GM23338 (cell line): ENCODE results near the gene CARD9. TPM values are rescaled to one million over a fixed set of nuclear protein-coding genes. Genes with fewer than 3 reads are reported as not detected.

Experiments used
- ATAC-seq: fragments of 200-7000 bp; cut with Tn5 transposase; 3 replicates; pipeline ENCODE4 v1.9.1; 2020
- DNase-seq: peaks from one replicate; pipeline ENCODE4 v3.0.0-alpha.2; 2015; ENCODE audit warnings: low spot score
- H2AFZ ChIP-seq: fragments of 200-600 bp; sonication (generic); 2 replicates; pipeline ENCODE4 v1.8.0; 2016; ENCODE audit warnings: antibody characterized with exemption, mild to moderate bottlenecking, moderate library complexity
- H3F3A ChIP-seq: fragments of 200-600 bp; sonication (generic); replicated peaks from 2 replicates; pipeline ENCODE4 v1.8.0; 2017; ENCODE audit warnings: antibody characterized with exemption, mixed run types, low read depth
- H3K27ac ChIP-seq: fragments of 200-600 bp; sonication (generic); 2 replicates; pipeline ENCODE4 v1.6.1; 2016; ENCODE audit warnings: low read depth
- H3K27me3 ChIP-seq: fragments of 200-600 bp; sonication (generic); 2 replicates; pipeline ENCODE4 v1.8.0; 2016; ENCODE audit warnings: mild to moderate bottlenecking, mixed run types, moderate library complexity; ENCODE audit not compliant: insufficient read depth
- H3K36me3 ChIP-seq: fragments of 200-600 bp; sonication (generic); 2 replicates; pipeline ENCODE4 v1.8.0; 2016; ENCODE audit warnings: mild to moderate bottlenecking; ENCODE audit not compliant: insufficient read depth
- H3K4me1 ChIP-seq: fragments of 200-600 bp; sonication (generic); 2 replicates; pipeline ENCODE4 v1.8.0; 2016; ENCODE audit warnings: mild to moderate bottlenecking, moderate library complexity; ENCODE audit not compliant: insufficient read depth
- H3K4me2 ChIP-seq: fragments of 200-600 bp; sonication (generic); 2 replicates; pipeline ENCODE4 v1.7.1; 2017; ENCODE audit warnings: mixed run types
- H3K4me3 ChIP-seq: fragments of 200-600 bp; sonication (generic); 2 replicates; pipeline ENCODE4 v1.6.1; 2016; ENCODE audit warnings: mixed run types
- H3K79me2 ChIP-seq: fragments of 200-600 bp; sonication (generic); replicated peaks from 2 replicates; pipeline ENCODE4 v1.8.0; 2017; ENCODE audit warnings: mild to moderate bottlenecking; ENCODE audit not compliant: insufficient read depth
- H3K9me2 ChIP-seq: fragments of 200-600 bp; sonication (generic); 2 replicates; pipeline ENCODE4 v1.8.0; 2017; ENCODE audit not compliant: insufficient read depth
- H4K20me1 ChIP-seq: fragments of 200-600 bp; sonication (generic); replicated peaks from 2 replicates; pipeline ENCODE4 v1.8.0; 2017; ENCODE audit warnings: mild to moderate bottlenecking; ENCODE audit not compliant: insufficient read depth
- H3K27ac Mint-ChIP-seq: 2 replicates; pipeline ENCODE4 v1.8.0; 2020; ENCODE audit warnings: inconsistent platforms, mild to moderate bottlenecking, moderate library complexity, mixed read lengths
- H3K27me3 Mint-ChIP-seq: 3 replicates; pipeline ENCODE4 v1.8.0; 2022; ENCODE audit warnings: low read depth, mild to moderate bottlenecking, moderate library complexity, mixed read lengths, inconsistent platforms; ENCODE audit not compliant: insufficient read depth, poor library complexity
- H3K36me3 Mint-ChIP-seq: 3 replicates; pipeline ENCODE4 v1.8.0; 2021; ENCODE audit warnings: low read depth, mild to moderate bottlenecking, inconsistent platforms, moderate library complexity, mixed read lengths
- H3K4me1 Mint-ChIP-seq: 3 replicates; pipeline ENCODE4 v1.8.0; 2020; ENCODE audit warnings: mild to moderate bottlenecking, inconsistent platforms, mixed read lengths
- H3K4me3 Mint-ChIP-seq: 3 replicates; pipeline ENCODE4 v1.8.0; 2021; ENCODE audit warnings: moderate library complexity, mild to moderate bottlenecking, inconsistent platforms, mixed read lengths
- H3K9me3 Mint-ChIP-seq: 3 replicates; pipeline ENCODE4 v1.8.0; 2020; ENCODE audit warnings: moderate library complexity, mild to moderate bottlenecking, inconsistent platforms, mixed read lengths
- CREB1 ChIP-seq: fragments of 250-450 bp; sonication (Bioruptor Pico); IDR thresholded peaks from 2 replicates; pipeline ENCODE4 v1.5.0; 2020; ENCODE audit warnings: low read depth, mild to moderate bottlenecking, moderate library complexity
- ETS1 ChIP-seq: IDR thresholded peaks from 2 replicates; pipeline ENCODE4 v1.6.1; 2016; ENCODE audit warnings: antibody characterized with exemption
- EZH2 ChIP-seq: fragments of 200-600 bp; sonication (generic); IDR thresholded peaks from one replicate; pipeline ENCODE4 v1.8.0; 2017; ENCODE audit warnings: antibody characterized with exemption, mild to moderate bottlenecking, low read depth; ENCODE audit not compliant: unreplicated experiment
- EZH2phosphoT487 ChIP-seq: fragments of 200-600 bp; sonication (generic); IDR thresholded peaks from one replicate; pipeline ENCODE4 v1.8.1; 2018; ENCODE audit warnings: antibody characterized with exemption; ENCODE audit not compliant: unreplicated experiment
- ZNF114 ChIP-seq: fragments of 250-450 bp; sonication (Bioruptor Pico); IDR thresholded peaks from 2 replicates; pipeline ENCODE4 v1.5.0; 2020; ENCODE audit warnings: mild to moderate bottlenecking, moderate library complexity
- ZNF331 ChIP-seq: fragments of 250-450 bp; sonication (Bioruptor Pico); IDR thresholded peaks from 2 replicates; pipeline ENCODE4 v1.5.0; 2020; ENCODE audit warnings: low read depth, mild to moderate bottlenecking, moderate library complexity
- polyA plus RNA-seq: library from polyadenylated mRNA; unstranded; fragments of >200 nt; fragmentation: Nextera tagmentation; extraction: Ambion mirVana; gene quantifications from 2 replicates; pipeline ENCODE4 v1.2.1, GENCODE V29; 2016
- total RNA-seq: library from RNA; depleted of rRNA; stranded (reverse); fragments of >200 nt; shearing (Covaris generic); gene quantifications from 2 replicates; pipeline ENCODE4 v1.2.3, GENCODE V29; 2014
- TF ChIP-seq, protein P1 (sequence below): fragments of 250-450 bp; sonication (Bioruptor Pico); IDR thresholded peaks from 2 replicates; pipeline ENCODE4 v1.5.0; 2020; ENCODE audit warnings: mild to moderate bottlenecking, moderate library complexity

CARD9 gene
- total and polyA plus RNA-seq, 2 experiments from 2014 or later = 0.49 to 0.63 TPM

- TF ChIP-seq ETS1 = no peak
- TF ChIP-seq ZNF331 (CRISPR knock-in tag) = no peak
Observed at GRCh38 chr9:136349546-136349945, 23.9 kb downstream of the CARD9 start (continued).

DNA sequence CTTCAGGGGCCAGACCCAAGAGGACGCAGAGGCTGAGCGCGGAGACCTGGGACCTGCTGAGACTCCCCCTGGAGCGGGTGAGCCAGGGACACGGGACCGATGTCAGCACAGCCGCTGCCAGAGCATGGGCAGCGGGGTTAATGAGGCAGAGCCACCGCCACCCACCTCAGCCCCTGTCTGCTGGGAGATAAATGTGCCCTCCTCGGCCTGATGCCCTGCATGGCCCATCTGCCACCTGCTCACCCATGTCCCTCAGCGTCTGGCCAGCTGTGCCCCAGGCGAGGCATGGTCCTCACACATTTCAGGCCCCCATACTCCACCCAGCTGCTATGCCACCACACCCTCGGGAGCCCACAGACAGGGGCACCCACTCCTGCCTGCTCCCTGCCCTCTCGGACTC lies 24.8 kb downstream of the CARD9 start:
- H3K27ac ChIP-seq = no peak overlapping the region
- no peak overlapping the region for H3K4me3 ChIP-seq
- Mint-ChIP-seq H3K4me1 (no peaks in the 10 kb centered on the region; the same call in 2 of the 3 replicates), H3K36me3 (no peaks in the 10 kb centered on the region), H3K27me3 (peaks cover 17% of the 10 kb centered on the region), H3K9me3 (no peaks in the 10 kb centered on the region; the same call in 1 of the 3 replicates), H3K4me3 (no peak overlapping the region), H3K27ac (no peak overlapping the region)
- no peak overlapping the region for H3K4me2 ChIP-seq
- no peaks in the 10 kb centered on the region for H3K9me2 ChIP-seq
- H3K4me1 ChIP-seq = no peaks in the 10 kb centered on the region; the same call in 1 of the 2 replicates
- H3K36me3 ChIP-seq = no peaks in the 10 kb centered on the region
- no peaks in the 10 kb centered on the region for H4K20me1 ChIP-seq
- H3F3A ChIP-seq = no peaks in the 10 kb centered on the region
- TF ChIP-seq EZH2 (no peak), CREB1 (no peak), EZH2phosphoT487 (no peak), ZNF331 (CRISPR knock-in tag) (no peak), ZNF114 (CRISPR knock-in tag) (no peak)
- TF ChIP-seq, protein P1, sequence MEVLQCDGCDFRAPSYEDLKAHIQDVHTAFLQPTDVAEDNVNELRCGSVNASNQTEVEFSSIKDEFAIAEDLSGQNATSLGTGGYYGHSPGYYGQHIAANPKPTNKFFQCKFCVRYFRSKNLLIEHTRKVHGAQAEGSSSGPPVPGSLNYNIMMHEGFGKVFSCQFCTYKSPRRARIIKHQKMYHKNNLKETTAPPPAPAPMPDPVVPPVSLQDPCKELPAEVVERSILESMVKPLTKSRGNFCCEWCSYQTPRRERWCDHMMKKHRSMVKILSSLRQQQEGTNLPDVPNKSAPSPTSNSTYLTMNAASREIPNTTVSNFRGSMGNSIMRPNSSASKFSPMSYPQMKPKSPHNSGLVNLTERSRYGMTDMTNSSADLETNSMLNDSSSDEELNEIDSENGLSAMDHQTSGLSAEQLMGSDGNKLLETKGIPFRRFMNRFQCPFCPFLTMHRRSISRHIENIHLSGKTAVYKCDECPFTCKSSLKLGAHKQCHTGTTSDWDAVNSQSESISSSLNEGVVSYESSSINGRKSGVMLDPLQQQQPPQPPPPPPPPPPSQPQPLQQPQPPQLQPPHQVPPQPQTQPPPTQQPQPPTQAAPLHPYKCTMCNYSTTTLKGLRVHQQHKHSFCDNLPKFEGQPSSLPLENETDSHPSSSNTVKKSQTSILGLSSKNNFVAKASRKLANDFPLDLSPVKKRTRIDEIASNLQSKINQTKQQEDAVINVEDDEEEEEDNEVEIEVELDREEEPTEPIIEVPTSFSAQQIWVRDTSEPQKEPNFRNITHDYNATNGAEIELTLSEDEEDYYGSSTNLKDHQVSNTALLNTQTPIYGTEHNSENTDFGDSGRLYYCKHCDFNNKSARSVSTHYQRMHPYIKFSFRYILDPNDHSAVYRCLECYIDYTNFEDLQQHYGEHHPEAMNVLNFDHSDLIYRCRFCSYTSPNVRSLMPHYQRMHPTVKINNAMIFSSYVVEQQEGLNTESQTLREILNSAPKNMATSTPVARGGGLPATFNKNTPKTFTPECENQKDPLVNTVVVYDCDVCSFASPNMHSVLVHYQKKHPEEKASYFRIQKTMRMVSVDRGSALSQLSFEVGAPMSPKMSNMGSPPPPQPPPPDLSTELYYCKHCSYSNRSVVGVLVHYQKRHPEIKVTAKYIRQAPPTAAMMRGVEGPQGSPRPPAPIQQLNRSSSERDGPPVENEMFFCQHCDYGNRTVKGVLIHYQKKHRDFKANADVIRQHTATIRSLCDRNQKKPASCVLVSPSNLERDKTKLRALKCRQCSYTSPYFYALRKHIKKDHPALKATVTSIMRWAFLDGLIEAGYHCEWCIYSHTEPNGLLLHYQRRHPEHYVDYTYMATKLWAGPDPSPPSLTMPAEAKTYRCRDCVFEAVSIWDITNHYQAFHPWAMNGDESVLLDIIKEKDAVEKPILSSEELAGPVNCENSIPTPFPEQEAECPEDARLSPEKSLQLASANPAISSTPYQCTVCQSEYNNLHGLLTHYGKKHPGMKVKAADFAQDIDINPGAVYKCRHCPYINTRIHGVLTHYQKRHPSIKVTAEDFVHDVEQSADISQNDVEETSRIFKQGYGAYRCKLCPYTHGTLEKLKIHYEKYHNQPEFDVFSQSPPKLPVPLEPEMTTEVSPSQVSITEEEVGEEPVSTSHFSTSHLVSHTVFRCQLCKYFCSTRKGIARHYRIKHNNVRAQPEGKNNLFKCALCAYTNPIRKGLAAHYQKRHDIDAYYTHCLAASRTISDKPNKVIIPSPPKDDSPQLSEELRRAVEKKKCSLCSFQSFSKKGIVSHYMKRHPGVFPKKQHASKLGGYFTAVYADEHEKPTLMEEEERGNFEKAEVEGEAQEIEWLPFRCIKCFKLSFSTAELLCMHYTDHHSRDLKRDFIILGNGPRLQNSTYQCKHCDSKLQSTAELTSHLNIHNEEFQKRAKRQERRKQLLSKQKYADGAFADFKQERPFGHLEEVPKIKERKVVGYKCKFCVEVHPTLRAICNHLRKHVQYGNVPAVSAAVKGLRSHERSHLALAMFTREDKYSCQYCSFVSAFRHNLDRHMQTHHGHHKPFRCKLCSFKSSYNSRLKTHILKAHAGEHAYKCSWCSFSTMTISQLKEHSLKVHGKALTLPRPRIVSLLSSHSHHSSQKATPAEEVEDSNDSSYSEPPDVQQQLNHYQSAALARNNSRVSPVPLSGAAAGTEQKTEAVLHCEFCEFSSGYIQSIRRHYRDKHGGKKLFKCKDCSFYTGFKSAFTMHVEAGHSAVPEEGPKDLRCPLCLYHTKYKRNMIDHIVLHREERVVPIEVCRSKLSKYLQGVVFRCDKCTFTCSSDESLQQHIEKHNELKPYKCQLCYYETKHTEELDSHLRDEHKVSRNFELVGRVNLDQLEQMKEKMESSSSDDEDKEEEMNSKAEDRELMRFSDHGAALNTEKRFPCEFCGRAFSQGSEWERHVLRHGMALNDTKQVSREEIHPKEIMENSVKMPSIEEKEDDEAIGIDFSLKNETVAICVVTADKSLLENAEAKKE (CRISPR knock-in tag) = no peak
- H2AFZ ChIP-seq = no peak overlapping the region
- H3K27me3 ChIP-seq = no peaks in the 10 kb centered on the region
- ATAC-seq (no peak), DNase-seq (no peak)
- no peaks in the 10 kb centered on the region for H3K79me2 ChIP-seq
